Vagina (tissue), 2 donors: ENCODE measurements around the gene MBD6. TPM values are rescaled to one million over a fixed set of nuclear protein-coding genes. Genes with fewer than 3 reads are reported as not detected.

ENCODE experiments used
- DNase-seq, 2 donors: peaks; one replicate each; pipeline ENCODE4 v3.0.0-alpha.2; 2017; ENCODE audit errors: extremely low spot score in 2 of 2
- H3K27ac ChIP-seq: fragments of 200-600 bp; sonication (generic); one replicate; pipeline ENCODE4 v1.5.1; 2019
- H3K27me3 ChIP-seq: fragments of 200-600 bp; sonication (generic); one replicate; pipeline ENCODE4 v1.5.1; 2019
- H3K36me3 ChIP-seq, 2 donors: fragments of 200-600 bp; sonication (generic); one replicate each; pipeline ENCODE4 v1.5.1; 2017 to 2019
- H3K4me1 ChIP-seq: fragments of 200-600 bp; sonication (generic); one replicate; pipeline ENCODE4 v1.5.1; 2019
- H3K4me3 ChIP-seq, 2 donors: fragments of 200-600 bp; sonication (generic); 1 replicate in 1 of 2; 2 replicates in 1 of 2; pipeline ENCODE4 v1.5.1; 2016 to 2019
- H3K9me3 ChIP-seq: fragments of 200-600 bp; sonication (generic); one replicate; pipeline ENCODE4 v1.5.1; 2019
- POLR2A ChIP-seq, 2 donors: fragments of 450-650 bp; IDR thresholded peaks; one replicate each; pipeline ENCODE4 v1.6.1; 2017; ENCODE audit warnings: antibody characterized with exemption in 2 of 2, mild to moderate bottlenecking in 2 of 2, moderate library complexity in 2 of 2
- POLR2AphosphoS5 ChIP-seq, 2 donors: sonication (generic); formaldehyde crosslinking; IDR thresholded peaks; one replicate each; pipeline ENCODE4 v1.9.0; 2017; ENCODE audit warnings: antibody characterized with exemption in 2 of 2, mild to moderate bottlenecking in 2 of 2, low read depth in 1 of 2; ENCODE audit not compliant: insufficient read depth in 1 of 2
- intact Hi-C: fragments of 100-400 bp; cut with DNase I; formaldehyde crosslinking; loops from one replicate; pipeline ENCODE4 v1.15.1; 2023
- total RNA-seq: library from RNA; depleted of rRNA; stranded (reverse); fragments of >200 nt; gene quantifications from one replicate; pipeline ENCODE4 v1.2.3, GENCODE V29; 2016
- TF ChIP-seq, protein P1 (sequence below), 3 experiments: fragments of 450-650 bp in 2 of 3; fragments of 200-600 bp in 1 of 3; sonication (generic) in 1 of 3; IDR thresholded peaks; one replicate each; pipeline ENCODE4 v1.5.1; 2017 to 2019; ENCODE audit warnings: antibody characterized with exemption in 3 of 3, mild to moderate bottlenecking in 2 of 3, moderate library complexity in 2 of 3

The MBD6 gene
- total RNA-seq, 1 donor from 2014 or later: 26.8 TPM

DNA sequence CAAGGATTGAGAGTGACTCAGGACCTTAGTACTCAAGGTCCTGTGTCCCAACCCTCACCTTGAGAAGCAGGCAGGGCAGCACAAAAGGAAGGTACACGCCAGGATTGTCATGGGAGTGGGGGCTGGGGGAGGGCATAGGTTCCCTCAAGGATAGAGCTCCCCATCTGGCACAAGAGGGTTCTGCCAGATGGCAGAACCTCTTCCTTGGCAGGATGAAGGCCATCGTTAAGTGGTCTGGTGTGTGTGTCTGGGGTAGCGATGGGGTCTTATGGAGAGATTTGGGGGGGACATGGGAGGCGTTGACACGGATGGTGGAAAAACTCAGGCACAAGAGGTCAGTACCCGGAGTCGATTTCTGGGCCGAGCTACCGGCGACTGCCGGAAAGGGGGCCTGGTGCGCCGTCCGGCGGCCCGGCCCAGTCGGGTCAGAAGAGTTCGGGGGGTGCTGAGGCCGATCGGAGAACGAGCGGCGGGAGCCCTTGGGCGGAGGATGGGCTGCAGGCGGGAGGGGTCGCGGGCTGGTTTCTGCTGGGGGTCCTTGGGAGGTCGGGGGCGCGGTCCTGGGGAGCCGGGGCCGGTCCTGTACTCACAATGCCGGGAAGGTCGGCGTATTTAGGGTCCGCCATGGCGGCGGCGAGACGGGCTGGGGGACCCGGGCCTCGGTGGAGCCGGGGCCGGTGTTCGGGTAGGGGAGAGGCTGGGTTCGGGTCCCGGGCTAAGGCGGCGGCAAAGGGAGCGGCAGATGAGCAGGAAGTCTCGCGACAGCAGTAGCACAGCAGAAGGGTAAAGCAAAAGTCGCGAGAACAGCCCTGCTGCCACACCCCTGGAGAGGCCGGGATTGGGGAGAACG is 24.0 kb downstream of the MBD6 start, which contains the start of gene DCTN2:
DCTN2 (minus strand) TSS at position 755 of the 850 bp plus-strand sequence; CDS start at position 626, 129 bp downstream.
- Histone ChIP-seq H3K4me1 (peaks cover 41% of the 10 kb centered on the region), H3K27me3 (no peaks in the 10 kb centered on the region), H3K27ac (peak within 1 kb of the TSS; percentile 94), H3K36me3 (peaks cover 0 to 5% of the 10 kb centered on the region in 2 donors), H3K9me3 (no peaks in the 10 kb centered on the region), H3K4me3 (peak within 1 kb of the TSS; percentile 90 to 91)
- TF ChIP-seq POLR2A (IDR thresholded peaks at IDR 0.05) (peak in 1 of 2 donors; percentile 29), POLR2AphosphoS5 (IDR thresholded peaks at IDR 0.05; ENCODE audit: insufficient read depth in 1 of 2, low read depth in 1 of 2) (peak; percentile 84 to 92)
- TF ChIP-seq, protein P1, sequence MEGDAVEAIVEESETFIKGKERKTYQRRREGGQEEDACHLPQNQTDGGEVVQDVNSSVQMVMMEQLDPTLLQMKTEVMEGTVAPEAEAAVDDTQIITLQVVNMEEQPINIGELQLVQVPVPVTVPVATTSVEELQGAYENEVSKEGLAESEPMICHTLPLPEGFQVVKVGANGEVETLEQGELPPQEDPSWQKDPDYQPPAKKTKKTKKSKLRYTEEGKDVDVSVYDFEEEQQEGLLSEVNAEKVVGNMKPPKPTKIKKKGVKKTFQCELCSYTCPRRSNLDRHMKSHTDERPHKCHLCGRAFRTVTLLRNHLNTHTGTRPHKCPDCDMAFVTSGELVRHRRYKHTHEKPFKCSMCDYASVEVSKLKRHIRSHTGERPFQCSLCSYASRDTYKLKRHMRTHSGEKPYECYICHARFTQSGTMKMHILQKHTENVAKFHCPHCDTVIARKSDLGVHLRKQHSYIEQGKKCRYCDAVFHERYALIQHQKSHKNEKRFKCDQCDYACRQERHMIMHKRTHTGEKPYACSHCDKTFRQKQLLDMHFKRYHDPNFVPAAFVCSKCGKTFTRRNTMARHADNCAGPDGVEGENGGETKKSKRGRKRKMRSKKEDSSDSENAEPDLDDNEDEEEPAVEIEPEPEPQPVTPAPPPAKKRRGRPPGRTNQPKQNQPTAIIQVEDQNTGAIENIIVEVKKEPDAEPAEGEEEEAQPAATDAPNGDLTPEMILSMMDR (IDR thresholded peaks at IDR 0.05): no peak
- DNase-seq: peak in 1 of 2 donors; percentile 96
- intact Hi-C loops: no loop called here

DNA sequence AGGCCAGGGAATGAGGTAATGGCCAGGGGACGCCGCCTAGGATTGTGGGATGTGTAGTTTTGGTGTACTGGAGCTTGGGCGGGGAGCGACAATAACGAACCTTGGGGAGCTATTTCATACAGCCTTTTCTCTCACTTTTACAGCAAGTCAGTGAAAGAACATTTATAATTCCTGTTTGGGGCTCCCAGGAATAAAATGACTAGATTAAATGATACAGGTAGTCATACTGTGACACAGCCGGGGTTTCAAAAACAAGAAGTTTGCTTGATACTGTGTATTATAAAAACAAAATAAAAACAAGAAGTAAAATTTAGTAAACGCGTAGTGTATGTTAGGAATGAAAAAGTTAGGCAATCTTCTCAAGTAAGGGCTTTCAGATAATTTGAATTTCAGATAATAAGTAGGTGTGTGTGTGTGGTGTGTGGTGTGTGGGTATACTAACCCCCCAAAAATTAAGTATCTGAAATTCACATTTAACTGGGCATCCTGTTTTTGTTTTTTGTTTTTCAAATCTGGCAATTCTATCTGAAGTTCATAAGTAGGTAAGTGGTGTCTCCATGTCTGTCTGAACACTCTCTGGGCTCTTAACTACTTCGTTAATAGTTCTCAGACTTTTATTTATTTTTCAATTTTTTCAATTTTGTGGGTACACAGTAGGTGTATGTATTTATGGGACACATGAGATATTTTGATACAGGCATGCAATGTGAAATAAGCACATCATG is 24.8 kb downstream of the MBD6 start:
- Histone ChIP-seq H3K36me3 (no peaks in the 10 kb centered on the region), H3K27ac (peak overlapping the region; percentile 94), H3K27me3 (no peaks in the 10 kb centered on the region), H3K9me3 (no peaks in the 10 kb centered on the region), H3K4me1 (peaks cover 41% of the 10 kb centered on the region), H3K4me3 (peak overlapping the region; percentile 90 to 91)
- DNase-seq: no peak
- TF ChIP-seq, protein P1 (IDR thresholded peaks at IDR 0.05): no peak
- peak in 1 of 2 donors; percentile 48 for TF ChIP-seq POLR2AphosphoS5 (IDR thresholded peaks at IDR 0.05; ENCODE audit: insufficient read depth in 1 of 2, low read depth in 1 of 2)
- intact Hi-C loops: no loop called here

DNA sequence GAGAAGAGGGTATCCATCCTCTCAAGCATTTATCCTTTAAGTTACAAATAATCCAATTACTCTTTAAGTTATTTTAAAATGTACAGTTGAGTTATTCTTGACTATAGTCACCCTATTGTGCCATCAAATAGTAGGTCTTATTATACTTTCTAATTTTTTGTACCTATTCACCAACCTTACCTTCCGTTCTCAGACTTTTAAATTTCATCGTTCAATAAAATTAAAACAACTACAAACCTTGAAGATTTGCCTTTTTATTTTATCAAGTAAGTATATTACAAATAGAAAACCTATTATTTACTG is 25.3 kb downstream of the MBD6 start:
- no peak overlapping the region for H3K27ac ChIP-seq
- H3K4me1 ChIP-seq: peaks cover 41% of the 10 kb centered on the region
- no peaks in the 10 kb centered on the region for H3K9me3 ChIP-seq
- H3K27me3 ChIP-seq: no peaks in the 10 kb centered on the region
- H3K4me3 ChIP-seq: no peak overlapping the region
- no peaks in the 10 kb centered on the region for H3K36me3 ChIP-seq
- TF ChIP-seq POLR2AphosphoS5 (IDR thresholded peaks at IDR 0.05; ENCODE audit: insufficient read depth in 1 of 2, low read depth in 1 of 2) (no peak), POLR2A (IDR thresholded peaks at IDR 0.05) (no peak)
- TF ChIP-seq, protein P1 (IDR thresholded peaks at IDR 0.05): no peak
- no peak for DNase-seq
- intact Hi-C loops: no loop called here

DNA sequence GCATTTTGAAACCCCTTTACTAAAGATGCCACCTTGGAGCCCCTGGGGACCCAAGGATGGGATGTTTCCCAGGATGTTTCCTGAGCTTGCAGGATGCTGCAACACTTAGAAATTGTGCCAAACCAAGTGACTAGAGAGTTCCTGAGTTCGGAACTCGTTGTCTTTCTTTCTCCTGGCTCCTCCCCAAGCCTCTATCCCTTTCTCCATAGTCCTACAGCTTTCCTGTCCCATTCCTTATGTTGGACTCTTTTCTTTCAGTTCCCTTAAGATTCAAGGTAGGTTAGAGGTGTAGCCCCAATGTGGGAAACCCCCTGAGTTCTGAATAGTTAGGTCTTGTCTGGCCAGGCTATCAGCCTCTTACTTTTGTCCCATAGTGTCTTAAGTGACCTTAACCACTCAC is 25.9 kb downstream of the MBD6 start:
- Histone ChIP-seq H3K27ac (no peak overlapping the region), H3K4me3 (no peak overlapping the region), H3K9me3 (no peaks in the 10 kb centered on the region), H3K4me1 (peaks cover 41% of the 10 kb centered on the region), H3K36me3 (no peaks in the 10 kb centered on the region), H3K27me3 (no peaks in the 10 kb centered on the region)
- no peak for DNase-seq
- intact Hi-C loops: no loop called here
- no peak for TF ChIP-seq POLR2A (IDR thresholded peaks at IDR 0.05)
- no peak for TF ChIP-seq POLR2AphosphoS5 (IDR thresholded peaks at IDR 0.05; ENCODE audit: insufficient read depth in 1 of 2, low read depth in 1 of 2)
- TF ChIP-seq, protein P1 (IDR thresholded peaks at IDR 0.05): no peak
